K562 (cell line): ENCODE results near the gene CLCN4.

ENCODE experiments used
- CTCF ChIP-seq, 3 experiments: IDR thresholded peaks in 2 of 3; conservative IDR thresholded peaks in 1 of 3; 2 replicates each; pipeline ENCODE4 v1.5.1; 2011 to 2012; ENCODE audit warnings: low read length in 3 of 3, mild to moderate bottlenecking in 3 of 3, control low read depth in 2 of 3, improper control_type of control experiment in 1 of 3, inconsistent platforms in 1 of 3, low read depth in 1 of 3, mixed read lengths in 1 of 3, moderate library complexity in 1 of 3; ENCODE audit not compliant: insufficient read depth in 2 of 3
- POLR2AphosphoS5 ChIP-seq: IDR thresholded peaks from 2 replicates; pipeline ENCODE4 v1.6.1; 2011; ENCODE audit warnings: mild to moderate bottlenecking, low read depth, low read length, moderate library complexity; ENCODE audit not compliant: control insufficient read depth, insufficient read depth
- SIN3A ChIP-seq, 2 experiments: fragments of 150-350 bp in 1 of 2; IDR thresholded peaks; 2 replicates each; pipeline ENCODE4 v1.6.1; 2011 to 2016; ENCODE audit warnings: borderline replicate concordance in 2 of 2, low read depth in 2 of 2, low read length in 2 of 2, mild to moderate bottlenecking in 2 of 2, moderate library complexity in 2 of 2; ENCODE audit not compliant: control insufficient read depth in 1 of 2
- SP1 ChIP-seq: sonication (generic); formaldehyde crosslinking; IDR thresholded peaks from 2 replicates; pipeline ENCODE4 v1.8.1; 2022; ENCODE audit warnings: mild to moderate bottlenecking, missing genetic modification reagents
- TCF7 ChIP-seq: sonication (generic); IDR thresholded peaks from 2 replicates; pipeline ENCODE4 v1.6.1; 2016; ENCODE audit warnings: antibody characterized with exemption, borderline replicate concordance
- ZNF239 ChIP-seq: fragments of 250-450 bp; sonication (Bioruptor Pico); IDR thresholded peaks from 2 replicates; pipeline ENCODE4 v1.4.0; 2020; ENCODE audit warnings: mild to moderate bottlenecking
- ZNF274 ChIP-seq: IDR thresholded peaks from 2 replicates; pipeline ENCODE4 v1.6.1; 2011; ENCODE audit warnings: low read depth, mild to moderate bottlenecking, low read length, moderate library complexity, borderline replicate concordance
- ZNF347 ChIP-seq: fragments of 450-650 bp; formaldehyde crosslinking; IDR thresholded peaks from 2 replicates; pipeline ENCODE4 v1.4.0; 2020; ENCODE audit warnings: low read depth, mild to moderate bottlenecking, moderate library complexity

- TF ChIP-seq POLR2AphosphoS5 (no peak), ZNF274 (no peak), TCF7 (no peak), CTCF (IDR thresholded peaks at IDR 0.05 in 2 of 3, conservative IDR thresholded peaks at IDR 0.05 in 1 of 3; ENCODE audit: insufficient read depth in 2 of 3, low read depth in 1 of 3, low read length in 3 of 3) (no peak), ZNF239 (no peak), SP1 (no peak), ZNF347 (CRISPR knock-in tag) (no peak), SIN3A (IDR thresholded peaks at IDR 0.05; ENCODE audit: borderline replicate concordance in 2 of 2, control insufficient read depth in 1 of 2, low read depth in 2 of 2, low read length in 2 of 2) (no peak)
Observed at GRCh38 chrX:10110984-10111363, 45.8 kb upstream of the CLCN4 start.
